DMS 273 treated with DMSO at 0.1 percent for 48 hours (cell line): Measurements from ENCODE around the gene MAPK11.

ENCODE experiments used
- DNase-seq: peaks from one replicate; lab custom pipeline; 2025; lab: John Stamatoyannopoulos, UW

Gene MAPK11

GRCh38 chr22:50269970-50270665 is at the start of gene MAPK11:
Gene MAPK11 (minus strand): TSS chr22:50270380. CDS start chr22:50270292, 88 bp downstream.
- no peak for DNase-seq

GRCh38 chr22:50319503-50319951 is 49.3 kb upstream of the MAPK11 start:
- DNase-seq = no peak

DNA sequence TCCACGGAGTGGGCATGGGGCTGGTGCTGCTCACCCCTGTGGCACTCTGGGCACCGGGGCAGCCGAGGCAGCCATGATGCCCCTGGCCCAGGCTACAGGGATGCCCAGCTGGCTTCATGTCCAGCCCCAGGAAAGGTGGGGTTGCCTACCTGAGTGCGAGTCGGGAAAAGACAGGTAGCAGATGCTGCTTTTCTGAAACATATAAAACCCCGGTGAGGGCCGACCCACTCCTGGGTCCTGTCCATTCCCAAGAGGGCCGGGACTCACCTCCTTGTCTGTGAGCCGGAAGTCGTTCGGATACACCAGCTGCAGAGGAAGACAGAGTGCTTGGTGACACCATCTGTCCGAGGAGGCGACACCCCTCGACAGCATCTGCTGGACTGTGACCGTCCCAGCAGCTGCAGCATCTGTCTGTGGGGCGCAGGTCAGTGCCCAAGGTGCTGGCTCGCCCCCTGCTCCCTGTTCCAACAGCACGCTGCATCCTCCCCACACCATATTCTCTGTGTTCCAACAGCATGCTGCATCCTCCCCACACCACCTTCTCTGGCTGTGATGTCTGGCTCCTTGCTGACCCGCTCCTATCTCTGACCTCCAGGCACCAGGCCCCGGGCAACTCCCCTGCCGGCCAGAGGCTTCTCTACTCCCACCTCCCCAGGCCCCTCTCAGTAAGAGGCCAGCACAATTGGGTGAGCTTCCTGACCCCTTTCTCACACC is 48.7 kb upstream of the MAPK11 start:
- DNase-seq = no peak

- DNase-seq = no peak
Observed at GRCh38 chr22:50318356-50318697, 48.1 kb upstream of the MAPK11 start.

DNA sequence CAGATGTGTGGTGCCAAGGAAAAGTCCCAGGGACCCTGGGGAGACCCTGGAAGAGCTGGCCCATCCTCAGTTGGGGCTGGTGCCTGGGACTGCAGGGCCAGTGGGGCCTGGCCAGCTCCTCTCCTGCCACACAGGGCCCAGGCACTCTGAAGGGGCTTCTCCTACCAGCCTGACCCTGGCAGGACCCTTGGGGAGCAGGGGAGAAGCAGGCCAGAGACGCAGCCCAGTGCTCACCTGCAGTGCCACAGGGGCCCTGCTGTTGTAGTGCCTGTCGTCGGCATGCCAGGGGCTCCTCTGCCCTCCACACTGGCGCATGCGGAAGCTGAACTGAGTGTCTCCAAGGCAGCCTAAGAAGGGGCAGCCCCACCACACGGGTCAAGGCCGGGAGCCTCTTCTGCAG is 47.5 kb upstream of the MAPK11 start:
- DNase-seq = no peak

- DNase-seq = no peak
Observed at GRCh38 chr22:50317178-50317577, 47.0 kb upstream of the MAPK11 start.

GRCh38 chr22:50316114-50317065 is 46.2 kb upstream of the MAPK11 start:
- DNase-seq = no peak

GRCh38 chr22:50315289-50316113 is 45.3 kb upstream of the MAPK11 start:
- no peak for DNase-seq

DNA sequence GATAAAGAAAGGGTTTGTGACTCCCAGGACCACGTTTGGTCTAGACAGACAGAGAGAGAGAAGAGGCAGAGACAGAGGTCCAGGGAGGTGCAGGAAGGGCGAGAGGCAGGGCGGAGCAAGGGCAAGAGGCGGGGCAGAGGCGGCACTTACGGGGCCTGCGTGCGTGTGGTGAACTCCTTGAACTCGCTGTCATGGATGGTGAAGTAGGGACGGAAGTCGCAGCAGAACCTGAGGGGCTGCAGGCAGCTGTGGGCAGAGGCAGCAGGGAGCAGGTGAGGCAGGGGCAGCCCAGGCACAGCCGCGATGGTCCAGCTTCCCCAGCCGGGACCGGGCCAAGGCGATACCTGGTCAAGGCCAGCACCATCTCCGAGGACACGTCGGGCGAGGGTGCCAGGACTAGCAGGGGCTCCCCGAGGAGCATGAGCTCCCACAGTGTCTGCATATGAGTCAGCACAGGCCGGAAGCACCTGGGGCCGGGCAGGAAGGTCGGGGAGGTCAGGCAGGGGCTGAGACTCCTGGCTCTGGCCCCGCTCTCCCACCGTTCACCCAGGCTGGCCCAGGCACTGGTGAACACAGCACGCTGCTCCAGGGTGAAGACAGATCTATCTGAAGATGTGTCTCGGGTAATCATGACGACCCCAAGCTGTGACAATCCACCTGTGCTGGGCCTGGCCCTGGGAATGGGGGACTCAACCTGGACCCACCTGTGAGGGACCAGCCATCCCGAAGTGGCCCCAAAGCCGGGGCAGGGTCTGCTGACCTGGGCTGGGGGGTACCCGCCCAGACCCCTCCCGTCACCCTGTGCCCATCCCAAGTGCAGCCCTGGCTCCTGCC is 44.5 kb upstream of the MAPK11 start:
- no peak for DNase-seq

GRCh38 chr22:50314081-50314454 is 43.9 kb upstream of the MAPK11 start:
- DNase-seq = no peak

DNA sequence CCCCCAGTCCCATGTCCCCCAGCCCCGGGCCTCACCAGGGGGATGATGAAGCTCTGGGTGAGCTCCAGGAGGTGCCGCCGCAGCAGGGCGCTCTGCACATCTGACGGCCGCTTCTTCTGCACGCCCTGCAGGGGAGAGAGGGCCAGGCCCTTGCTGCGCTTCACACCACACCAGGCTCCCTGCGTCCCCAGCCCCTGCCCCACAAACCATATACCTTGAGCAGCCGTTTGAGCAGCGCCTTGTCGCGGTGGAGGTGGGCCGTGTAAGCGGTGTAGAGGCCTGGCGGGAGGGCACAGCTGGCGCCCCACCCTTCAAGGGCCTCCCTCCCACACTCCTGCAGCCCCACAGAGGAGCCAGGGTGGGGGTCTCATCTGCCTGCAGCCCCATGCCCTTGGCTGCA is 43.4 kb upstream of the MAPK11 start:
- no peak for DNase-seq

DNA sequence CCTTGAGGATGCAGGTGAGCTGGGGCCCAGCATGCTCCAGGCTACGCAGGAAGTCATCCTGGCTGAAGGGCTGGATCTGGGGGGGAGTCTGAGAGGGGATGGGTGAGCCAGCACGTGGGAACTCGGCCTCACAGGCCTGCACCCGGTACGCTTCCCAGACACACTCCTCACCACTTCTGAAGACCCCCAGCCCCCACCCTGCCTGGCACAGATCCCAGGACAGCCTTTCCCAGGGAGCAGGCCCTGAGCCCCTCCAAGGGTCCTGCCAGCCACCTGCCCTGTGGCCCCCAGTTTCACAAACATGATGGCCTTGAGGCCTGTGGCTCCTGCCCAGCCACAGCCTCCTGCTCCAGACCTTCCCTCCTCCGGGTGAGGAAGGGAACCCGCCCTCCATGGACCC is 42.8 kb upstream of the MAPK11 start:
- DNase-seq = no peak

DNA sequence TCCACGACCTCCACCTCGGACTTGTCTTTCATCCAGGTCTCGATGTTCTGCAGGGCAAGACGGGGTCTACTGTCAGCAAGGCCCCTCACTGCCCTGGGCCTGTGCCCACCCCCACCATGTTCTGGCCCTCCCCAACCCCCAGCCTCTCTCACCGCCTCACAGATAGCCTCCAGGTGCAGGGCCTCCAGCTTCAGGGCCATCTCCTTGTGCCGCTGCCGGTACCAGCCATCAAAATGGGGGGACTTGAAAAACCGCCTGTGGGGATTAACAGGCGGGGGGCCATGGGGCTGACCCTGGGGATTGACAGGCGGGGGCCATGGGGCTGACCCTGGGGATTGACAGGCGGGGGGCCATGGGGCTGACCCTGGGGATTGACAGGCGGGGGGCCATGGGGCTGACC is 42.2 kb upstream of the MAPK11 start:
- no peak for DNase-seq

DNA sequence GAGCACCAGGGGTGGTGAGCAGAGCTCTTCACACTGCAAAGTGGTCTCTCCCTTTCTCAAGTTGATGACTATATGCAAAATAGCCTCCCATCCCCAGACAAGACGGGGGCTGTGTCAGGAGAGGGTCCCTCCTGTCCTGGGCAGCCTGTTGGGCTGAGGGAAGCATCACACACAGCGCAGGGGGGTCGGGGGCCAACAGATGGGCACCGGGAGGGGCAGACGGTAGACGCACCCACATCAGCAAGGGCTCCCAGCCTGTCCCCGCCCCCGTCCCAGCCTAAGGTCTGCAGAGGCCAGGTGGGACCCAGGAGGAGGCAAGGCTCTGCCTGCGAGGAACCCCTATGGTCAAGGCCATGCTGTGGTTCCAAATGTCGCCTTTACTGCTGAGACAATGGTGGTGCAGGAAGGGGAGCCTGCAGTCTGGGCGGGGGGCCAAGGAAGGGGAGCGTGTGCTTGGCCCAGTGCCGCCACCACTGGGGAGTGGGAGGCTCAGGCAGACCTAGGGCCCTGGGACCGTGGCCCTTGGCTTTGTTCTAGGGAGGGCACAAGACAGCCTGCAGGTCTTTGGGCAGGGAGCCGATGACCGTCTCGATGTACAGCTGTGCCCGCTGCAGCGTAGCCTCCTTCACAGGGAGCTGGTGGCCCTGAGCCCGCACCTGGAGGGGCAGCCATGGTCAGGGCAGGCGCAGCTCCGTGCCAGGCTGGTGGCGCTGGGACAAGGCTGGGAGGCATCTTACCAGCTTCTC is 41.6 kb upstream of the MAPK11 start:
- DNase-seq = no peak

GRCh38 chr22:50310949-50311444 is 40.8 kb upstream of the MAPK11 start:
- DNase-seq = no peak

GRCh38 chr22:50310031-50310722 is 40.0 kb upstream of the MAPK11 start:
- no peak for DNase-seq

DNA sequence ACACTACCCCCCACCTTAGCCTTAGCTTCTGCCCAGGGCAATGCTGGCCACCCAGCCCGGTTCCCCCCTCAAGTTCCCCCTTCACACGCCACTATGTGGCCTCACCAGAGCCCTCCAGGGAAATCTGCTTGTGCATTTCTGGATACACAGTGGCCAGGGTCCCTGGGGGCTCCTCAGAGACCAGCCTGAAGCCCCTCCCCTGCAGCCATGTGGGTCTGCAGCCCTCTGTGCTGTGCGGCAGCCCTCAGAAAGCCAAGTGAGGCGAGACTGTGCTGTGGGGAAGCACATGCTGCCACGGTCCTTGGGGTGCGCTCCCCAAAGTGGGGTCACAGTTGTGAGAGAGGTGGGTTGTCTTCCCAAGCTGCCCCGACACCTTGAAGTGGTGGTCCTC is 39.4 kb upstream of the MAPK11 start:
- DNase-seq = no peak

DNA sequence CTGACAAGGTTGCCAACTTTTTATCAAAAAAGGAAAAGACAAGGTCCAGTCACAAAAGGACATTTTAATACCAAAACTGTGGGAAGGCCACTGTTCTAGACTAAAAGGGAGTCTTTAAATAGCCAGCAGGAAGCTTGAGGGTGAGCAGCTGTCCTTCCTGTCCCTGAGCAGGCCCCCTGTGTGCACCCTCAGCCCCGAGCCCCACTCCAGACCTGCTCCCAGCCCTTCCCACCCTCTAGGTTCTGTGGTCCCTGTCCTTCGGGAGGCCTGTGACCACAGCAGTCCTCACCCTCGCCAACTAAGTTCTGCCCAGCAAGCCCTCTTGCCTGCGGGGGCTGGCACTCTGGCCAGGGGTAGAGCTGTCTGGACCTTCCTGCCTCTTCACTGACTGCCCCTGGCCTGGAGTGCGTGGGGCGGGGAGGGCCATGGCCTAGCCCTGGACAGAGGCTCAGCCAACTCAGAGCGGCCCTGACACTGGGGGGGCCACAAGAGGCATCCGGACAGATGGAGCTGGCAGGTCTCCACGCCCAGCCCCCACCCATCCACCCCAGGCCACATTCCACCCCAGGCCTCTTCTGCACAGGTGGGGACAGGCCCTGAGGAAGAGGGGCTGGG is 38.9 kb upstream of the MAPK11 start:
- DNase-seq = no peak

GRCh38 chr22:50308597-50308935 is 38.4 kb upstream of the MAPK11 start:
- no peak for DNase-seq
